GM12878 (cell line): ENCODE results near the gene SMU1.

ENCODE experiments used
- BRCA1 ChIP-seq: IDR thresholded peaks from 2 replicates; pipeline ENCODE4 v1.6.1; 2011; ENCODE audit warnings: low read depth, low read length, improper control_type of control experiment
- FOS ChIP-seq: IDR thresholded peaks from 3 replicates; pipeline ENCODE4 v1.6.1; 2011; ENCODE audit warnings: borderline replicate concordance; ENCODE audit not compliant: insufficient read length; ENCODE audit errors: extremely low read depth
- LARP7 ChIP-seq: fragments of 450-650 bp; IDR thresholded peaks from 2 replicates; pipeline ENCODE4 v1.6.1; 2017; ENCODE audit warnings: mild to moderate bottlenecking
- NFIC ChIP-seq: IDR thresholded peaks from 2 replicates; pipeline ENCODE4 v1.6.1; 2012; ENCODE audit warnings: low read depth, mild to moderate bottlenecking, inconsistent platforms, low read length, moderate library complexity
- POLR2AphosphoS5 ChIP-seq: IDR thresholded peaks from 2 replicates; pipeline ENCODE4 v1.6.1; 2011; ENCODE audit warnings: mild to moderate bottlenecking, low read length, inconsistent platforms
- RFX5 ChIP-seq: IDR thresholded peaks from 2 replicates; pipeline ENCODE4 v1.6.1; 2011; ENCODE audit warnings: low read depth, low read length, improper control_type of control experiment
- SIN3A ChIP-seq: IDR thresholded peaks from 2 replicates; pipeline ENCODE4 v1.6.1; 2012; ENCODE audit warnings: low read depth, low read length, improper control_type of control experiment
- ZNF274 ChIP-seq: IDR thresholded peaks from one replicate; pipeline ENCODE4 v1.8.0; 2011; ENCODE audit not compliant: insufficient read length, insufficient read depth
- TF ChIP-seq, protein P1 (sequence below), 3 experiments: IDR thresholded peaks in 2 of 3; conservative IDR thresholded peaks in 1 of 3; 2 replicates each; pipeline ENCODE4 v1.5.1; 2011; ENCODE audit warnings: low read depth in 3 of 3, low read length in 3 of 3, mild to moderate bottlenecking in 3 of 3, control low read depth in 2 of 3, moderate library complexity in 2 of 3, inconsistent platforms in 1 of 3, mixed read lengths in 1 of 3; ENCODE audit not compliant: control insufficient read depth in 2 of 3, insufficient read depth in 1 of 3; ENCODE audit errors: extremely low read depth in 1 of 3

DNA sequence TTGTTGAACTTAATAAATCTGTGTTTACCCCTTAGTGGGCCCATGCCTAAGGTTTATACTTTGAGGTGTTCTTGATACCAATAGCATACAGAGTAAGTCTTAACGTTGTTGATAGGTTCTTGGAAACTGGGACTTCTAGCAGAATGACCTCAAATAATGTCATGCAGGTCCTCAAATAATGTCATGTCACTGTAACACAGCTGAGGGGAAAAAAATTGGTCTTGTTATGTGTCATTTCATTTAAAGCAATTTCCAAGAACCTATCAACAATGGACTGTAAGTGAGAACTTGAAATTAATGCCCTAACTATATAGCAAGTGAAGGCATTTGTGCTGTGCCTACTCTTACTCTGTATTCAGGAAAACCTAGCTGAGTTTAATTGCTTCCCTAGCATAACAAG lies 44.2 kb downstream of the SMU1 start:
- TF ChIP-seq SIN3A (no peak), POLR2AphosphoS5 (no peak), ZNF274 (no peak), FOS (no peak), BRCA1 (no peak), NFIC (no peak), RFX5 (no peak), LARP7 (no peak)
- TF ChIP-seq, protein P1, sequence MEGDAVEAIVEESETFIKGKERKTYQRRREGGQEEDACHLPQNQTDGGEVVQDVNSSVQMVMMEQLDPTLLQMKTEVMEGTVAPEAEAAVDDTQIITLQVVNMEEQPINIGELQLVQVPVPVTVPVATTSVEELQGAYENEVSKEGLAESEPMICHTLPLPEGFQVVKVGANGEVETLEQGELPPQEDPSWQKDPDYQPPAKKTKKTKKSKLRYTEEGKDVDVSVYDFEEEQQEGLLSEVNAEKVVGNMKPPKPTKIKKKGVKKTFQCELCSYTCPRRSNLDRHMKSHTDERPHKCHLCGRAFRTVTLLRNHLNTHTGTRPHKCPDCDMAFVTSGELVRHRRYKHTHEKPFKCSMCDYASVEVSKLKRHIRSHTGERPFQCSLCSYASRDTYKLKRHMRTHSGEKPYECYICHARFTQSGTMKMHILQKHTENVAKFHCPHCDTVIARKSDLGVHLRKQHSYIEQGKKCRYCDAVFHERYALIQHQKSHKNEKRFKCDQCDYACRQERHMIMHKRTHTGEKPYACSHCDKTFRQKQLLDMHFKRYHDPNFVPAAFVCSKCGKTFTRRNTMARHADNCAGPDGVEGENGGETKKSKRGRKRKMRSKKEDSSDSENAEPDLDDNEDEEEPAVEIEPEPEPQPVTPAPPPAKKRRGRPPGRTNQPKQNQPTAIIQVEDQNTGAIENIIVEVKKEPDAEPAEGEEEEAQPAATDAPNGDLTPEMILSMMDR (IDR thresholded peaks at IDR 0.05 in 2 of 3, conservative IDR thresholded peaks at IDR 0.05 in 1 of 3; ENCODE audit: control insufficient read depth in 2 of 3, extremely low read depth in 1 of 3, insufficient read depth in 1 of 3, low read depth in 3 of 3, low read length in 3 of 3): no peak
